Mesendoderm (in vitro differentiated cells): ENCODE results near the gene RBM46. TPM values are rescaled to one million over a fixed set of nuclear protein-coding genes. Genes with fewer than 3 reads are reported as not detected.

Experiments used
- DNase-seq: peaks from one replicate; pipeline ENCODE4 v3.0.0; 2013
- H2AK5ac ChIP-seq: 2 replicates; pipeline ENCODE4 v1.6.1; 2013; ENCODE audit warnings: low read length, inconsistent platforms
- H2BK120ac ChIP-seq: 2 replicates; pipeline ENCODE4 v1.6.1; 2013; ENCODE audit warnings: low read depth, mild to moderate bottlenecking, low read length, moderate library complexity, mixed read lengths
- H2BK15ac ChIP-seq: replicated peaks from 2 replicates; pipeline ENCODE4 v1.6.1; 2013; ENCODE audit warnings: low read depth, mild to moderate bottlenecking, moderate library complexity
- H2BK5ac ChIP-seq: 2 replicates; pipeline ENCODE4 v1.6.1; 2013; ENCODE audit warnings: low read length, inconsistent platforms
- H3K18ac ChIP-seq: 2 replicates; pipeline ENCODE4 v1.6.1; 2013; ENCODE audit warnings: mild to moderate bottlenecking, low read length, mixed read lengths
- H3K23ac ChIP-seq: one replicate; pipeline ENCODE4 v1.6.1; 2013; ENCODE audit warnings: low read length
- H3K27ac ChIP-seq: 2 replicates; pipeline ENCODE4 v1.5.1; 2013; ENCODE audit warnings: low read depth, mild to moderate bottlenecking, inconsistent platforms, low read length, moderate library complexity
- H3K27me3 ChIP-seq: 2 replicates; pipeline ENCODE4 v1.6.1; 2013; ENCODE audit warnings: low read length, control low read depth, mild to moderate bottlenecking, inconsistent platforms; ENCODE audit not compliant: insufficient read depth, poor library complexity
- H3K36me3 ChIP-seq: 2 replicates; pipeline ENCODE4 v1.6.1; 2013; ENCODE audit warnings: low read length, inconsistent platforms; ENCODE audit not compliant: control insufficient read depth, insufficient read depth
- H3K4ac ChIP-seq: one replicate; pipeline ENCODE4 v1.6.1; 2013; ENCODE audit warnings: low read depth, mild to moderate bottlenecking, low read length, moderate library complexity
- H3K4me1 ChIP-seq: 2 replicates; pipeline ENCODE4 v1.6.1; 2013; ENCODE audit warnings: low read depth, low read length, inconsistent platforms; ENCODE audit not compliant: control insufficient read depth
- H3K4me2 ChIP-seq: 2 replicates; pipeline ENCODE4 v1.6.1; 2013; ENCODE audit warnings: low read length
- H3K4me3 ChIP-seq: 2 replicates; pipeline ENCODE4 v1.5.1; 2013; ENCODE audit warnings: mild to moderate bottlenecking, low read length
- H3K56ac ChIP-seq: one replicate; pipeline ENCODE4 v1.6.1; 2013; ENCODE audit warnings: low read length
- H3K79me1 ChIP-seq: 2 replicates; pipeline ENCODE4 v1.6.1; 2013; ENCODE audit warnings: low read length, inconsistent platforms
- H3K79me2 ChIP-seq: 2 replicates; pipeline ENCODE4 v1.6.1; 2013; ENCODE audit warnings: mild to moderate bottlenecking, low read length; ENCODE audit not compliant: control insufficient read depth, insufficient read depth
- H3K9ac ChIP-seq: 2 replicates; pipeline ENCODE4 v1.6.1; 2013; ENCODE audit warnings: low read length, inconsistent platforms
- H4K5ac ChIP-seq: one replicate; pipeline ENCODE4 v1.6.1; 2013; ENCODE audit warnings: low read length
- H4K8ac ChIP-seq: one replicate; pipeline ENCODE4 v1.6.1; 2013; ENCODE audit warnings: low read depth, mild to moderate bottlenecking, control low read depth, low read length, moderate library complexity
- WGBS: extraction: QIAGEN DNeasy Blood & Tissue Kit; methylation state at CpG from one replicate; pipeline ENCODE4 v1.1.7; 2013; ENCODE audit warnings: low lambda C conversion rate, missing lambda C conversion rate; ENCODE audit not compliant: insufficient coverage; ENCODE audit errors: extremely low coverage; 5-methylcytosine and 5-hydroxymethylcytosine counted together
- polyA plus RNA-seq, 2 experiments: library from polyadenylated mRNA; stranded (reverse); fragments of 200-250 nt; gene quantifications; one replicate each; pipeline ENCODE4 v1.2.3, GENCODE V29; 2013

RBM46 gene
- polyA plus RNA-seq (2013, experiment 1 of 2) = 0.14 TPM
- 0.22 TPM for polyA plus RNA-seq (2013, experiment 2 of 2)

DNA sequence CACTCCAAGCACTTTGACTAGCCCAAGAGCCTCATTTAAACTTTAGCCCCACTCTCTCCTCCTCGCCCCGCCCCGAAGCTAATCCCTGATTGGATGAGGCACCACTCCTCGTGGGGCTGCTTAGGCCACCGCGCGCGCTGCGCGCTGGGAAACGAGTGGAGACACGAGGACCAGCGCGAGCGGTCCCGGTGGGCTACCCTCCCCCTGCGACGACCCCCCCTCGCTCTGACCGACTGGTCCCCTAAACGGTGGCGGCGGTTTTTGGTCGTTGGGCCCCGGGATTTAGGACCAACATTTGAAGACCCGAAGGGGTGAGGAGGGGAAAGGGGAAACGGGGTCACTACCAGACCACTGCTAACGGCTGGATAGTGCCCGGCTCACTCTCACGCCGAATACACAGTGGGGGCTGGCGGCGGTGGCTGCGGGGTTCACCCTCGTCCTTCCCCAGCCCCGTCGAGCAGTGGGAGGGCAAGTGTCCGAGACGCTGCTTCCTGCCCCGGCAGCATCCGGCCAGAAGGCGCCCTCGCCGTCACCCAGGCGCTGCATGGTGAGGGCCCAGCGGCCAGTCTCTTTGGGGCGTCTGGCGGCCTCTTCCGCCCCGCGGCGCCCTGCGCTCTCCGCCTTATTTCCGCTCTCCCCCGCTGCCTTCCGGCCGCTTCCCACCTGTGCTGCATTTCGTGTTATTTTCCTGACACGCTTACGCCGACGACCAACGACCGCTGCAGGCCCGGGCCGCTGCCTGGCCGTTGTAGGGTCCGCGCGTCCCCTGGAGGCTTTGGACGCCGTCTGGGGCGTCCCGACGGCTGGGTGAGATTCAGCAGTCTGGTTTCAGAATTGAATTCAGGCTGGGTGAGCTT is at the start of gene RBM46:
RBM46 (plus strand) TSS at position 147 of the 857 bp plus-strand sequence. CDS start 15,481 bp downstream, outside the sequence.
- no peaks in the 10 kb centered on the region for H3K36me3 ChIP-seq
- no peak within 1 kb of the TSS for H3K18ac ChIP-seq
- H3K79me2 ChIP-seq = no peaks in the 10 kb centered on the region
- no peak within 1 kb of the TSS for H3K56ac ChIP-seq
- no peak for DNase-seq
- no peak within 1 kb of the TSS for H2BK15ac ChIP-seq
- no peak within 1 kb of the TSS for H3K23ac ChIP-seq
- no peak within 1 kb of the TSS for H2AK5ac ChIP-seq
- no peaks in the 10 kb centered on the region for H3K4me1 ChIP-seq
- no peak within 1 kb of the TSS for H3K27ac ChIP-seq
- H2BK5ac ChIP-seq = no peak within 1 kb of the TSS
- no peak within 1 kb of the TSS for H4K8ac ChIP-seq
- no peak within 1 kb of the TSS for H3K4me2 ChIP-seq
- no peak within 1 kb of the TSS for H2BK120ac ChIP-seq
- H3K4me3 ChIP-seq = no peak within 1 kb of the TSS
- H3K9ac ChIP-seq = no peak within 1 kb of the TSS
- no peak within 1 kb of the TSS for H3K4ac ChIP-seq
- H3K79me1 ChIP-seq = no peaks in the 10 kb centered on the region
- H4K5ac ChIP-seq = no peak within 1 kb of the TSS
- no CpG with 5 or more reads among the region's 76 CpGs for WGBS
- no peaks in the 10 kb centered on the region for H3K27me3 ChIP-seq

GRCh38 chr4:154731756-154732155 is 49.3 kb upstream of the RBM46 start:
- Histone ChIP-seq H3K27me3 (no peaks in the 10 kb centered on the region), H3K4me2 (no peak overlapping the region), H3K9ac (no peak overlapping the region), H3K27ac (no peak overlapping the region), H3K18ac (no peak overlapping the region), H2BK5ac (no peak overlapping the region), H2AK5ac (no peak overlapping the region), H3K4ac (no peak overlapping the region), H3K36me3 (no peaks in the 10 kb centered on the region), H3K4me1 (no peaks in the 10 kb centered on the region), H2BK120ac (no peak overlapping the region), H4K8ac (no peak overlapping the region), H3K79me1 (no peaks in the 10 kb centered on the region), H3K4me3 (no peak overlapping the region), H3K79me2 (no peaks in the 10 kb centered on the region), H3K56ac (no peak overlapping the region), H2BK15ac (no peak overlapping the region), H4K5ac (no peak overlapping the region), H3K23ac (no peak overlapping the region)
- no peak for DNase-seq

DNA sequence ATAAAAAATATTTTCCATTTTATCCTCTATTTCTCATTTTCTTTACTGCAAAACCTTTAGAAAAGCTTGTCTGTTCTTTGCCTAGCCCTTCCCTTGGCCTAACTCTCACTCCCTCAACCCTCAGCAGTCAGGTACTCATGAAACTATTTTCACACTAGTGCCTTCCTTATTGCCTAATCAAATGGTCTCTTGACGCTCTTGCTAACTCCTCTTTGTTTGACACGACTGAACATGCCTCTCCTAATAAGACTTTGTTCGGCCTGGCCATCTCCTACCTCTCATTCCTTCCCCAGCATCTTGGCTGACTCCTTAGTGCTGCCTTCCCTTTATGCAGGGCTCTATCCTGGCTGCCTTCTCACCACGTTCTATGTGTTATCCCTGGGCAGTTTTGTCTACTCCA is 48.4 kb upstream of the RBM46 start:
- Histone ChIP-seq H3K79me2 (no peaks in the 10 kb centered on the region), H2AK5ac (no peak overlapping the region), H2BK15ac (no peak overlapping the region), H3K4me3 (no peak overlapping the region), H3K4me2 (no peak overlapping the region), H3K79me1 (no peaks in the 10 kb centered on the region), H3K56ac (no peak overlapping the region), H3K23ac (no peak overlapping the region), H2BK120ac (no peak overlapping the region), H3K9ac (no peak overlapping the region), H3K4me1 (no peaks in the 10 kb centered on the region), H3K4ac (no peak overlapping the region), H3K36me3 (no peaks in the 10 kb centered on the region), H4K5ac (no peak overlapping the region), H3K27ac (no peak overlapping the region), H3K27me3 (no peaks in the 10 kb centered on the region), H3K18ac (no peak overlapping the region), H4K8ac (no peak overlapping the region), H2BK5ac (no peak overlapping the region)
- no CpG with 5 or more reads among the region's 4 CpGs for WGBS
- DNase-seq = no peak

- Histone ChIP-seq H2BK5ac (no peak overlapping the region), H3K4me3 (no peak overlapping the region), H3K9ac (no peak overlapping the region), H3K4me1 (peaks cover 7% of the 10 kb centered on the region), H3K79me2 (no peaks in the 10 kb centered on the region), H2AK5ac (no peak overlapping the region), H3K56ac (no peak overlapping the region), H3K27ac (no peak overlapping the region), H3K36me3 (no peaks in the 10 kb centered on the region), H3K4ac (no peak overlapping the region), H4K5ac (no peak overlapping the region), H3K4me2 (no peak overlapping the region), H3K27me3 (peaks cover 4% of the 10 kb centered on the region), H4K8ac (no peak overlapping the region), H3K23ac (no peak overlapping the region), H3K79me1 (no peaks in the 10 kb centered on the region), H3K18ac (no peak overlapping the region), H2BK15ac (no peak overlapping the region), H2BK120ac (no peak overlapping the region)
- no CpG with 5 or more reads among the region's 1 CpG for WGBS
- DNase-seq = no peak
Observed at GRCh38 chr4:154736770-154737169, 44.3 kb upstream of the RBM46 start.

GRCh38 chr4:154738426-154738825 is 42.6 kb upstream of the RBM46 start:
- Histone ChIP-seq H3K56ac (no peak overlapping the region), H3K23ac (no peak overlapping the region), H3K4ac (no peak overlapping the region), H2BK15ac (no peak overlapping the region), H3K18ac (peak overlapping the region; percentile 53), H4K5ac (no peak overlapping the region), H3K79me1 (no peaks in the 10 kb centered on the region), H3K9ac (no peak overlapping the region), H3K27me3 (peaks cover 6% of the 10 kb centered on the region), H3K79me2 (no peaks in the 10 kb centered on the region), H2AK5ac (no peak overlapping the region), H3K27ac (no peak overlapping the region), H4K8ac (no peak overlapping the region), H3K4me3 (no peak overlapping the region), H3K4me1 (peaks cover 9% of the 10 kb centered on the region), H2BK120ac (no peak overlapping the region), H3K36me3 (no peaks in the 10 kb centered on the region), H3K4me2 (no peak overlapping the region), H2BK5ac (no peak overlapping the region)
- no CpG with 5 or more reads among the region's 2 CpGs for WGBS
- DNase-seq = no peak

DNA sequence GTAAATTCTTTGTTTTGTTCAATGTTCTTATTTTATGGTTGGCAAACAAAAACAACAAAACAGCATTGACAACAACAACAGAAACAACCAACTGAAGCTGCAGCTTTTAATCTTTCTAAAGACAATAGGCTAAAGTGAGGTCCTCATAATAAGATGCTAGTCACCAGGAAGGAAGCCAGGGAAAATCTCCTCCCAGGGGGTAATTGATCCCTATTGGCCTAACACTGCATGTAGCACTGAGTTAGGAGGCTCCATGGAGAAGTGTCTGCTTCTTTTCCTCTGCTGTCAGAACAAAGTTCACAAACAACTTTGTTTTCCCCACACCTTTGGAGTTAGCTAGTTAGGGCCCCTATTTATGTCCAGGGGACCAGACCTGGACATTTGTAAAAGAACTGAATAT is 42.0 kb upstream of the RBM46 start:
- H3K18ac ChIP-seq = no peak overlapping the region
- no peaks in the 10 kb centered on the region for H3K79me1 ChIP-seq
- H3K27ac ChIP-seq = no peak overlapping the region
- H3K23ac ChIP-seq = no peak overlapping the region
- no peak overlapping the region for H3K9ac ChIP-seq
- H3K4me2 ChIP-seq = no peak overlapping the region
- no peak overlapping the region for H3K56ac ChIP-seq
- no peak overlapping the region for H4K8ac ChIP-seq
- DNase-seq = peak; percentile 67
- no peak overlapping the region for H2AK5ac ChIP-seq
- H2BK120ac ChIP-seq = no peak overlapping the region
- no peak overlapping the region for H3K4me3 ChIP-seq
- no peaks in the 10 kb centered on the region for H3K36me3 ChIP-seq
- peaks cover 10% of the 10 kb centered on the region for H3K27me3 ChIP-seq
- H3K79me2 ChIP-seq = no peaks in the 10 kb centered on the region
- peaks cover 9% of the 10 kb centered on the region for H3K4me1 ChIP-seq
- H4K5ac ChIP-seq = no peak overlapping the region
- no peak overlapping the region for H3K4ac ChIP-seq
- no peak overlapping the region for H2BK15ac ChIP-seq
- H2BK5ac ChIP-seq = no peak overlapping the region
